Erythroblast (primary cell): ENCODE data around the gene ADPRHL1.

Experiments used
- GATA1 ChIP-seq: IDR thresholded peaks from 2 replicates; pipeline ENCODE4 v1.6.1; 2011; ENCODE audit warnings: low read depth, mild to moderate bottlenecking, control low read depth, low read length, moderate library complexity
- POLR2A ChIP-seq: IDR thresholded peaks from 2 replicates; pipeline ENCODE4 v1.6.1; 2011; ENCODE audit warnings: mild to moderate bottlenecking, low read length

- TF ChIP-seq POLR2A = no peak
- no peak for TF ChIP-seq GATA1
These were observed 39.4 kb downstream of the ADPRHL1 start for GRCh38 chr13:113413898-113414282.
